ENCODE data around the gene SCAPER. TPM values are rescaled to one million over a fixed set of nuclear protein-coding genes. Genes with fewer than 3 reads are reported as not detected.

Gene SCAPER
- total RNA-seq, 2 experiments from 2014 or later = 10.4 to 22.3 TPM

- DNase-seq (ENCODE audit: low spot score) = no peak
- intact Hi-C loops (cut with micrococcal nuclease; ENCODE audit: unreplicated experiment) = no loop called here
- no peak for TF ChIP-seq EZH2phosphoT487 (IDR thresholded peaks at IDR 0.05; ENCODE audit: borderline replicate concordance, low read depth, low read length)
- no peak for TF ChIP-seq CTCF (conservative IDR thresholded peaks at IDR 0.05; ENCODE audit: low read length)
- Histone ChIP-seq H3K4me2 (ENCODE audit: low read length) (no peak overlapping the region), H3K4me1 (ENCODE audit: insufficient read depth, low read length, poor library complexity, severe bottlenecking) (peaks cover 27% of the 10 kb centered on the region), H3K36me3 (ENCODE audit: insufficient read depth, low read length) (peaks cover 17% of the 10 kb centered on the region), H3K4me3 (ENCODE audit: low read depth, low read length, poor library complexity, severe bottlenecking) (no peak overlapping the region), H4K20me1 (ENCODE audit: insufficient read depth, low read length) (peaks cover 5% of the 10 kb centered on the region), H3K27ac (ENCODE audit: low read depth, low read length, poor library complexity, severe bottlenecking) (no peak overlapping the region), H3K9me2 (ENCODE audit: insufficient read depth, low read length) (no peaks in the 10 kb centered on the region), H3K9me3 (ENCODE audit: low read length) (no peaks in the 10 kb centered on the region), H3K79me2 (ENCODE audit: insufficient read depth, low read depth, low read length) (peaks cover 10% of the 10 kb centered on the region; the same call in 1 of the 2 replicates), H2AFZ (ENCODE audit: low read length) (no peak overlapping the region)
- ChIA-PET POLR2A (no interaction called here), CTCF (ENCODE audit: unreplicated experiment) (no interaction called here)
- BruUV-seq (replicated peaks) = no TSS peak
Observed at GRCh38 chr15:76341366-76342057, 563.6 kb downstream of the SCAPER start.

GRCh38 chr15:76340803-76341365, 564.3 kb downstream of the SCAPER start:
- H3K9me2 ChIP-seq (ENCODE audit: insufficient read depth, low read length) = no peaks in the 10 kb centered on the region
- DNase-seq (ENCODE audit: low spot score) = no peak
- H4K20me1 ChIP-seq (ENCODE audit: insufficient read depth, low read length) = peaks cover 5% of the 10 kb centered on the region
- ChIA-PET POLR2A (no interaction called here), CTCF (ENCODE audit: unreplicated experiment) (no interaction called here)
- no peak overlapping the region for H3K27ac ChIP-seq (ENCODE audit: low read depth, low read length, poor library complexity, severe bottlenecking)
- no peaks in the 10 kb centered on the region for H3K9me3 ChIP-seq (ENCODE audit: low read length)
- peaks cover 10% of the 10 kb centered on the region; the same call in 1 of the 2 replicates for H3K79me2 ChIP-seq (ENCODE audit: insufficient read depth, low read depth, low read length)
- no peak overlapping the region for H2AFZ ChIP-seq (ENCODE audit: low read length)
- no peak overlapping the region for H3K4me3 ChIP-seq (ENCODE audit: low read depth, low read length, poor library complexity, severe bottlenecking)
- intact Hi-C loops (cut with micrococcal nuclease; ENCODE audit: unreplicated experiment) = no loop called here
- no peak for TF ChIP-seq CTCF (conservative IDR thresholded peaks at IDR 0.05; ENCODE audit: low read length)
- no peak for TF ChIP-seq EZH2phosphoT487 (IDR thresholded peaks at IDR 0.05; ENCODE audit: borderline replicate concordance, low read depth, low read length)
- BruUV-seq (replicated peaks) = no TSS peak
- peaks cover 27% of the 10 kb centered on the region for H3K4me1 ChIP-seq (ENCODE audit: insufficient read depth, low read length, poor library complexity, severe bottlenecking)
- peak overlapping the region; percentile 95; the same call in 1 of the 2 replicates for H3K4me2 ChIP-seq (ENCODE audit: low read length)
- peaks cover 17% of the 10 kb centered on the region for H3K36me3 ChIP-seq (ENCODE audit: insufficient read depth, low read length)

- TF ChIP-seq CTCF (conservative IDR thresholded peaks at IDR 0.05; ENCODE audit: low read length) = no peak
- no peak for TF ChIP-seq EZH2phosphoT487 (IDR thresholded peaks at IDR 0.05; ENCODE audit: borderline replicate concordance, low read depth, low read length)
- Histone ChIP-seq H4K20me1 (ENCODE audit: insufficient read depth, low read length) (peaks cover 5% of the 10 kb centered on the region; the same call in 1 of the 2 replicates), H3K27ac (ENCODE audit: low read depth, low read length, poor library complexity, severe bottlenecking) (no peak overlapping the region), H3K9me2 (ENCODE audit: insufficient read depth, low read length) (no peaks in the 10 kb centered on the region), H3K79me2 (ENCODE audit: insufficient read depth, low read depth, low read length) (peaks cover 10% of the 10 kb centered on the region; the same call in 1 of the 2 replicates), H3K9me3 (ENCODE audit: low read length) (no peaks in the 10 kb centered on the region), H3K36me3 (ENCODE audit: insufficient read depth, low read length) (peaks cover 17% of the 10 kb centered on the region), H2AFZ (ENCODE audit: low read length) (no peak overlapping the region), H3K4me3 (ENCODE audit: low read depth, low read length, poor library complexity, severe bottlenecking) (peak overlapping the region; percentile 77), H3K4me1 (ENCODE audit: insufficient read depth, low read length, poor library complexity, severe bottlenecking) (peaks cover 31% of the 10 kb centered on the region), H3K4me2 (ENCODE audit: low read length) (peak overlapping the region; percentile 95)
- ChIA-PET CTCF (ENCODE audit: unreplicated experiment) (no interaction called here), POLR2A (no interaction called here)
- DNase-seq (ENCODE audit: low spot score) = no peak
- BruUV-seq (replicated peaks) = no TSS peak
- intact Hi-C loops (cut with micrococcal nuclease; ENCODE audit: unreplicated experiment) = no loop called here
Observed at GRCh38 chr15:76340198-76340802, 564.8 kb downstream of the SCAPER start.

All from OCI-LY7 (cell line).